Sciatic nerve (tissue), 2 donors: ENCODE data around the gene FAT2. TPM values are rescaled to one million over a fixed set of nuclear protein-coding genes. Genes with fewer than 3 reads are reported as not detected.
"Not testable (repeated sequence)": the region's sequence is repeated elsewhere in the genome, so short reads cannot be mapped to it uniquely, and the experiment has no call there.

ENCODE experiments used
- ATAC-seq: fragments of 200-7000 bp; cut with Tn5 transposase; one replicate; pipeline ENCODE4 v1.9.1; 2020; ENCODE audit warnings: mild to moderate bottlenecking, moderate library complexity
- DNase-seq: peaks from one replicate; pipeline ENCODE4 v3.0.0-alpha.2; 2020; ENCODE audit warnings: low spot score
- intact Hi-C: fragments of 100-400 bp; cut with DNase I; formaldehyde crosslinking; loops from one replicate; pipeline ENCODE4 v1.14.2; 2022
- total RNA-seq: library from RNA; stranded (reverse); fragmentation: NEBNext Ultra II Directional; extraction: Animal tissue kit (Norgen Biotek cat#: 25700); gene quantifications from one replicate; pipeline ENCODE4 v1.2.1, GENCODE V29; 2021
- donor health status: DM: no; HTN: no; CAD: no.
- donor health status: DM: no; HTN: no; CAD: no.

Gene FAT2
- total RNA-seq, 1 donor from 2014 or later: 0.40 TPM

DNA sequence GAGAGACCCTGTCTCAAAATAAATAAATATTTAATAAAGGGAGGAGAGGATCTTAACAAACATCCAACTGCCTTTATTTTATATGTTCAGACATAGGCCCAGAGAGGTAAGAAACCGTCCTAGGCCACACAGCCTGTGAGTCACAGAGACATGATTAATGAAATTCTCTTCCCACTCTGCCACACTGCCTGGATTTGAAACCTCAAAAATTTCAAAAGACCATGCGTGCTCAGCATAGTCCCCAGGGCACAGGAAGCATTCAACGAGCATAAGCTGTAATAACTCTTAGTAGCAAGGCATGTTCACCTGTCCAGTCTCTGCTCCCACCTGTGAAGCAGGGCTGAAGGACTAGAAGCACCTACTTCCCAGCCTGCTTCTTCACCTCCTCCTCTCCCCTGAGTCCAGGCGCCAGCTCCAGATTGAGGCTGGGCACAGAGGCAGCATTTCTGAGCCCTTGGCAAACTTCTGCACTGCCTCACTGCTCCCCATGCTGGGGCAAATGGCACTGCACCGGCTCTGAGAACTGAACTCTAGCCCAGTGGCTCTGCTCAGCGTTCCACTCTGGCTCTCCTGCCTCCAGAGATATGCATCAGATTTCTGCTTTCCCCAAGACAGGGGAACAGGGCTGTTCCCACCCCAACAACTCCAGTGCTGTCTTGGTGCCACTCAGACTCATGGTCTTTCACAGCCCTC is 1.1 kb downstream of the FAT2 start:
- intact Hi-C loops: no loop called here
- ATAC-seq (no peak), DNase-seq (no peak)

DNA sequence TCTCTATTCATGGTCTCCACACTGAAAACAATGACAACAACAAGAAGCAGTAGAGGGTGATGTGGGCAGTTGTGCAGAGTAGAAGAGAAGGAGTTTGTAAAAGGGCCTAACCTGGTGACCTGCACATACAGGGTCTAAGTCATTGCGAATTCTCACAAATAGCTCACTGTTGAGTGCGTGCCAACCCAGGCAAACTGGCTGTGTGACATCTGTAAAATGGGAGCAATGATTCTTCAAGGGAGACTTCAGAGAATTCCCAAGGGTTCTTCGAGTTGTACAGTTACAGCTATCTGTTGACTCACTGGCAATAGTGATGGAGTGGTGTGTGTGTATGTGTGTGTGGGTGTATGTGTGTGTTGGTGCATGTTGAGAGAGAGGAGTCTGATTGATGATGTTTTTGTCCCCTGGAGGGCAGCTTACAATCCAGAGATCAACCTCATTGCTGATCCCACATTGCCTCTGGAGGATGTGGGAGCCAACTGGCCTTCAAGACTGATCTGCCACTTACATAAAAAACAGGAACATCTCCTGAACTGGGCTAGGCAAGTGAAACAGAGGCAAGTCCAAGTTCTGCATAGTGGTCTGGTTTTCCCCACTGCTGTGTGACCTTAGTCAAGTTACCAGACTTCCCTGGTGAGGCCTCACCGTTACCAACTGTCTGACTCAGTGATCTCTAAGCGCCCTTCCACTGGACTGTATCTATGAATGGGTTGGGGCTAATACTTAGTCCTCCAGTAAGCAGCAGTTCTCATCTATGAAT is 3.2 kb downstream of the FAT2 start:
- DNase-seq (no peak), ATAC-seq (no peak)
- intact Hi-C loops: no loop called here

GRCh38 chr5:151585970-151586369 is 5.2 kb downstream of the FAT2 start:
- DNase-seq: no peak
- intact Hi-C loops: no loop called here
- ATAC-seq: no peak

GRCh38 chr5:151585344-151585743 is 5.8 kb downstream of the FAT2 start:
- ATAC-seq, DNase-seq, intact Hi-C loops: not testable (repeated sequence)

GRCh38 chr5:151584057-151584937 is 6.8 kb downstream of the FAT2 start:
- ATAC-seq: no peak
- DNase-seq: no peak
- intact Hi-C loops: no loop called here

DNA sequence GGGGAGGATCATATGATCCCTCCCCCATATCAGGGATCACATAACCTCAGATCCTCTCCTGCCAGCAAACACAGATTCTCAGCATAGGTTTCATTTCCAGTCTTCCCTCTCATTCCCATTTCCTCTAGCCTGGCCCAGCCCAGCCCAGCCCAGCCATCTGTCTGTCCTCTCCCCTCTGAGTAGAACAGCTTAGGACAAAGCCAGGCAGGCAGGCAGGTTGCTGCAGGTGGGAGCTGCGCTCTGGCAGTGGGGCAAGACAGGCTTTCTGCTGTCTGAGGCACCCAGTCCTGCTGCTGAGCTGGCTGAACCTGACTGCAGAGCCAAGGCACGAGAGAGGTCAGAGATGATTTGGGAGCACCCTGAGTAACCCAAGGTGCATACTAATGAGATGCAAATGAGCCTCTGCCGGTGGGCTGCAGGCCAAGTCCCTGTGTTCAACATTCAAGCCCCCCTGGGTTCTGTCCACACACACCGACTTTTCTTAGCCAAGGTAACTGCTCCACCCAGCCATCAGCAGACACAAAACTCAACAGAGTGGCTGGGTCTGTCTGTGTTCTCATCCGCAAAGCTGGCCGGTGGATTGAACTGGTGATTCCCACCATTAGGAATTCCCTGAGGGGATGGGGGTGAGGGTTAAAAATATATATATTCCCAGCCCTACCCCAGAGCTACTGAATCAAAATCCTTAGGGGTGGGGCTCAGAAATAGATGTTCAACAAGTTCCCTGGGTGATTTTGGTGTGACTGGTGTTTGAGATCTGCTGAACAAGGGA is 9.1 kb downstream of the FAT2 start:
- DNase-seq: no peak
- intact Hi-C loops: no loop called here
- ATAC-seq: no peak

GRCh38 chr5:151581347-151581746 is 9.8 kb downstream of the FAT2 start:
- intact Hi-C loops: no loop called here
- DNase-seq: peak; percentile 9
- no peak for ATAC-seq

GRCh38 chr5:151580858-151581257 is 10.3 kb downstream of the FAT2 start:
- ATAC-seq: no peak
- intact Hi-C loops: no loop called here

DNA sequence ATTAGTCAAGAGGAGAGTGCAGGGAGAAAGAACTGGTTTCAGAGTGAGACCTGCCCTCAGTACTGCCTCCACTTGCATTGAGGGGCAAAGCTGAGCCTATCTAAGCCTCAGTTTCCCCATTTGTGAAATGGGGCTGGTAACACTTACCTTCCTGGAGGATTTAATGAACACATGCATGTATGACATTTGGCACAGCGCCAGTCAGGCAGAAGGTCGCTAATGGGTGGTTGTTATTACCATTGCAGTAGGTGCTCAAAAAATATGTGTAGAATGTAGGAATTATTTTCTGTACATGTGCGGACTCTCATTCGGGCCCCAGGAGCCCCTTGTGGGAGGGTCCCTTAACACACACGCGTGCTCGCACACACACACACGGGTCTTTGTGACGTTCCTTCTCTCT is 10.9 kb downstream of the FAT2 start:
- DNase-seq: no peak
- no peak for ATAC-seq
- intact Hi-C loops: no loop called here

More at GRCh38 chr5:151580858-151581257, 10.3 kb downstream of the FAT2 start:
- peak; percentile 13 for DNase-seq

DNA sequence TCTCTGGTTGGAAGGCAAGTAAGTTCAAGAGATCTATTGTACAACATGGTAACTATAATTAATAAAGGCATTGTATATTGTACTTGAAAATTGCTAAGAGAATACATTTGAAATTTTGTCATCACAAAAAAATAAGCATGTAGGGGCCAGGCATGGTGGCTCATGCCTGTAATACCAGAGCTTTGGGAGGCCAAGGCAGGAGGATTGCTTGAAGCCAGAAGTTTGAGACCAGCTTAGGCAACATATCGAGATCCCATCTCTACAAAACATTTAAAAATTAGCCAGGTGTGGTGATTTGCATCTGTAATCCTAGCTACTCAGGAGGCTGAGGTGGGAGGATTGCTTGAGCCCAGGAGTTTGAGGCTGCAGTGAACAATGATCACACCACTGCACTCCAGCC is 12.0 kb downstream of the FAT2 start:
- intact Hi-C loops, DNase-seq, ATAC-seq: not testable (repeated sequence)

- intact Hi-C loops: no loop called here
- ATAC-seq: no peak
- DNase-seq: no peak
Measured at GRCh38 chr5:151578326-151579025, 12.7 kb downstream of the FAT2 start.

GRCh38 chr5:151577566-151577965 is 13.6 kb downstream of the FAT2 start:
- peak; percentile 53 for ATAC-seq
- intact Hi-C loops: no loop called here

DNA sequence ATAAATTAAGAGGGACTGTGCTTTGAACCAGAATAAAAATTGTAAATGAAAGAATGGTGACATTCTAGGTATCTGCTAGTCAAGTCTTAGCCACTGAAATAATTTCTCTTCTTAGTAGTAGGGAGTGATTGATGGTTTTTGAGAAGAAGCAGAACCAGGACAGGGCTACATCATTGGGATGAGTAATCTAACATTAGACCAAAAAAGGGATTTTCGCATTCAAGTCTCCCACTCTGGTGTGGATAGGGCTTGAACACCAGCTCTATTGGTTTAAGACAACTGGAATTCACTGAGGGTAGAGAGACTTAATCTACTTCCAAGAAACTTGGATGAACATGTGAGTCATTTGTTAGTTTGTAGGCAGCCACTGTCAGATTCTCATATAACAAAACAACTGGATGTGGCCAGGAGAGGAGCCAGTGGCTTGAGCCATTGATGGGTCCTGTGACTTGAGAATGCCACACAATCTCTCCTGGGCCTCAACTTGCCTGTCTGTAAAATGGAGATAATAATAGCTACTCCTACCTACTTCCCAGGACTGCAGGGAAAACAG is 16.6 kb downstream of the FAT2 start:
- intact Hi-C loops: no loop called here
- DNase-seq (no peak), ATAC-seq (no peak)

More at GRCh38 chr5:151577566-151577965, 13.6 kb downstream of the FAT2 start:
- DNase-seq: no peak

DNA sequence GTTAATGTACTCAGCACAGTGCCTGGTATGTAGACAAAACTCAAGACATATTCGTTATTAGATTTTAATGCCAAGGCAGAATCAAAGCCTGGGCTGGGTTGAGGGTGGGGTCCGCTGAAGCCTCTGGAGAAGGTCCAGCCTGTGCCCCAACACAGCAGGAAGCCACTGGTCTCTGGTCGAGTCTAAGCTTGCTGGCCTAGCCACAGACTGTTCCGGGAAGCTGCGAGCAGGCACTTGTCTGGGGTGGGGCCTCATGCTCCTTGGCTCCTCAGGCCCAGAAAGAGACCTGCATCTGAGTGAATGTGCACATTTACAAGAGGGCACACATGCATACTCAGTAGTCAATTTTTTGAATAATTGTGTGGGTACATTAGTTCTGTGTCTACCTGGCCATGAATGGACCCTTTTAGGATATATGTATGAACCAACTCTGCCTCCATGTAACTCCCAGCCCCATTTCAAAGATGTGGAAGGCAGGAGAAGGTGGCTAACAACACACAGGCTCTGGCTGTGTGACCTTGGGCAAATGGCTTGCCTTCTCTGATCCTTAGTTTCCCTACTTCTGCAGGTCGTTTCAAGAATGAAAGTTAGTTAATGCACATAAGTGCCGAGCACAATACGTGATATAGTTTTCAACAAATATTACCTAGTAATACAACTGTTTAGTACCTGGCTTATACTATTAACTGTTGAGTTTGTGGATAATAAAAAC is 18.3 kb downstream of the FAT2 start:
- intact Hi-C loops: no loop called here
- DNase-seq: no peak
- ATAC-seq: no peak

DNA sequence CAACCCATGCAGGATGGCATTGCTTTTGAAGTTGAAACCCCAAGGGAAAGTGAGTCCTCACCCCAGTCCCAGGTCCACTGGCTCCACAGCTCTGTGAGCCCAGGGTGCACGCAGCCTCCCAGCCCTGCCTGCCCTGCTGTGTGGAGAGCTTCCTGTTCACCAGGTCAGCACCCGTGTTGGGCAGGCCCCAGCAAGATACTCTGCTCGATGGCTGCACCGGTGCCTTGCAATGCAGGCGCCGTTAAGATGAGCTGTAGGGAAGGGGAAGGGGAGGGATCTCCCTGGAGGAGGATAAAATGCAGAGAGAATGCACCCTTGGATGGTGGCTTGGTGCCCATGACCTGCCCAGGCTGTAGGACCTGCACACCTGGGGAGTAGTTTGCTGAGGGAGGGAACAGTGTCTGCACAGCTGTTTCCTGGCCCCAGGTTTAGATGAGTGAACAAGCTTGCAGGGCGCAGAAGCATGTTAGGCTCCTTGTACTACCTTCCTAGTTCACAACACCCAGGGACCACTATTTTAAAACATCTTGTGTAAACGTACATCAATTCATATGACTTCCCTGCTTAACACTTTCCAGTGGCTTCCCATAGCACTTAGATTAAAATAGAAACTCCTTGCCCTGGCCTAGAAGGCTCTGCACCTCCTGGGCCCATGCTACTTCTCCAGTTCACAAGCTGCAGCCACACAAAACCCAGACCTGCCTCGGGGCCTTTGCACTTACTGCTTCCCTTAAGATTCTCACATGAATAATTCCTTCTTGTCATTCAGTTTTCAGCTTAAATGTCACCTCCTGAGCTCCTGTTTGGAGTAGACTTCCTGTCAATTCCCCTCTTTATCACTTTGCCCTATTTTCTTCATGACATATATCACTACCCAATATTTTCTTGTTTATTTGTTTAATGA is 19.6 kb downstream of the FAT2 start:
- ATAC-seq: no peak
- DNase-seq: no peak
- intact Hi-C loops: no loop called here

- intact Hi-C loops: no loop called here
- ATAC-seq: no peak
- no peak for DNase-seq
Measured at GRCh38 chr5:151570512-151571269, 20.4 kb downstream of the FAT2 start.
